ENCODE data around the gene CCER1.

DNA sequence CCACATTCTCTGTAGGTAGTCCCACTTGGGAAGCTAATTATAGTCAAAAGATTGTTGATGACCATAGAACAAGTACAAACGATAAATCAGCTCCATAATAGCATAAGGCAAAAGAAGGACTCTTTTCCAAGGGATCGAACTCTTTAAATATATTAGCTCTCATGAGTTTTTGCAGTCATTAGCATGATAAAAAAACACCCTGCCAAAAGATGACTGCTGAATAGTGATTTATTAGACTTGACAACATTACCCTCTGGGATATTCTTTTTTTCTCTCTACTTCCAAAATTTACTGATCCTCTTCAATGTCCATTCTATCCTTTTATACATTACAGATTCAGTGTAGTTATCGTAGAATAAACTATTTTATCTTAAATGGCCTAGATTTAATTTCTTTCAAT, 35.6 kb upstream of the CCER1 start:
- no peak for TF ChIP-seq RBM34 (IDR thresholded peaks at IDR 0.05; ENCODE audit: borderline replicate concordance, insufficient read depth, low read length)
- TF ChIP-seq, protein P1, sequence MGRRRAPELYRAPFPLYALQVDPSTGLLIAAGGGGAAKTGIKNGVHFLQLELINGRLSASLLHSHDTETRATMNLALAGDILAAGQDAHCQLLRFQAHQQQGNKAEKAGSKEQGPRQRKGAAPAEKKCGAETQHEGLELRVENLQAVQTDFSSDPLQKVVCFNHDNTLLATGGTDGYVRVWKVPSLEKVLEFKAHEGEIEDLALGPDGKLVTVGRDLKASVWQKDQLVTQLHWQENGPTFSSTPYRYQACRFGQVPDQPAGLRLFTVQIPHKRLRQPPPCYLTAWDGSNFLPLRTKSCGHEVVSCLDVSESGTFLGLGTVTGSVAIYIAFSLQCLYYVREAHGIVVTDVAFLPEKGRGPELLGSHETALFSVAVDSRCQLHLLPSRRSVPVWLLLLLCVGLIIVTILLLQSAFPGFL (CRISPR knock-in tag; IDR thresholded peaks at IDR 0.05): no peak
- no peak for TF ChIP-seq POLR2AphosphoS5 (IDR thresholded peaks at IDR 0.05; ENCODE audit: control insufficient read depth, insufficient read depth, low read depth, low read length)
- no peak for TF ChIP-seq GTF2F1 (IDR thresholded peaks at IDR 0.05; ENCODE audit: low read depth, low read length)
- TF ChIP-seq, protein P2, sequence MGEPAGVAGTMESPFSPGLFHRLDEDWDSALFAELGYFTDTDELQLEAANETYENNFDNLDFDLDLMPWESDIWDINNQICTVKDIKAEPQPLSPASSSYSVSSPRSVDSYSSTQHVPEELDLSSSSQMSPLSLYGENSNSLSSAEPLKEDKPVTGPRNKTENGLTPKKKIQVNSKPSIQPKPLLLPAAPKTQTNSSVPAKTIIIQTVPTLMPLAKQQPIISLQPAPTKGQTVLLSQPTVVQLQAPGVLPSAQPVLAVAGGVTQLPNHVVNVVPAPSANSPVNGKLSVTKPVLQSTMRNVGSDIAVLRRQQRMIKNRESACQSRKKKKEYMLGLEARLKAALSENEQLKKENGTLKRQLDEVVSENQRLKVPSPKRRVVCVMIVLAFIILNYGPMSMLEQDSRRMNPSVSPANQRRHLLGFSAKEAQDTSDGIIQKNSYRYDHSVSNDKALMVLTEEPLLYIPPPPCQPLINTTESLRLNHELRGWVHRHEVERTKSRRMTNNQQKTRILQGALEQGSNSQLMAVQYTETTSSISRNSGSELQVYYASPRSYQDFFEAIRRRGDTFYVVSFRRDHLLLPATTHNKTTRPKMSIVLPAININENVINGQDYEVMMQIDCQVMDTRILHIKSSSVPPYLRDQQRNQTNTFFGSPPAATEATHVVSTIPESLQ (CRISPR knock-in tag; IDR thresholded peaks at IDR 0.05): no peak
- TF ChIP-seq ATF1 (CRISPR knock-in tag; IDR thresholded peaks at IDR 0.05): no peak
- no peak for TF ChIP-seq ATF1 (tag; IDR thresholded peaks at IDR 0.05)
- TF ChIP-seq, protein P3, sequence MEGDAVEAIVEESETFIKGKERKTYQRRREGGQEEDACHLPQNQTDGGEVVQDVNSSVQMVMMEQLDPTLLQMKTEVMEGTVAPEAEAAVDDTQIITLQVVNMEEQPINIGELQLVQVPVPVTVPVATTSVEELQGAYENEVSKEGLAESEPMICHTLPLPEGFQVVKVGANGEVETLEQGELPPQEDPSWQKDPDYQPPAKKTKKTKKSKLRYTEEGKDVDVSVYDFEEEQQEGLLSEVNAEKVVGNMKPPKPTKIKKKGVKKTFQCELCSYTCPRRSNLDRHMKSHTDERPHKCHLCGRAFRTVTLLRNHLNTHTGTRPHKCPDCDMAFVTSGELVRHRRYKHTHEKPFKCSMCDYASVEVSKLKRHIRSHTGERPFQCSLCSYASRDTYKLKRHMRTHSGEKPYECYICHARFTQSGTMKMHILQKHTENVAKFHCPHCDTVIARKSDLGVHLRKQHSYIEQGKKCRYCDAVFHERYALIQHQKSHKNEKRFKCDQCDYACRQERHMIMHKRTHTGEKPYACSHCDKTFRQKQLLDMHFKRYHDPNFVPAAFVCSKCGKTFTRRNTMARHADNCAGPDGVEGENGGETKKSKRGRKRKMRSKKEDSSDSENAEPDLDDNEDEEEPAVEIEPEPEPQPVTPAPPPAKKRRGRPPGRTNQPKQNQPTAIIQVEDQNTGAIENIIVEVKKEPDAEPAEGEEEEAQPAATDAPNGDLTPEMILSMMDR (IDR thresholded peaks at IDR 0.05 in 2 of 3, conservative IDR thresholded peaks at IDR 0.05 in 1 of 3; ENCODE audit: insufficient read depth in 2 of 3, low read depth in 1 of 3, low read length in 3 of 3): no peak
- TF ChIP-seq KAT7 (CRISPR knock-in tag; IDR thresholded peaks at IDR 0.05; ENCODE audit: borderline replicate concordance): no peak
- TF ChIP-seq POLR2AphosphoS2 (IDR thresholded peaks at IDR 0.05; ENCODE audit: low read length): no peak

All from K562 (cell line).